HT1080 (cell line): Measurements from ENCODE around the gene GLI3. TPM values are rescaled to one million over a fixed set of nuclear protein-coding genes. Genes with fewer than 3 reads are reported as not detected.

Experiments
- DNase-seq: peaks from one replicate; pipeline ENCODE4 v3.0.0-alpha.2; 2015; ENCODE audit warnings: low read depth
- small RNA-seq: library from RNA; depleted of rRNA; stranded (forward); fragments of <200 nt; gene quantifications from one replicate; pipeline ENCODE3, GENCODE V24; 2014
- total RNA-seq: library from RNA; depleted of rRNA; stranded (reverse); fragments of >200 nt; shearing (Covaris generic); gene quantifications from 2 replicates; pipeline ENCODE4 v1.2.3, GENCODE V29; 2014

The GLI3 gene
- total RNA-seq, 1 experiment from 2014 or later = 5.9 TPM

GRCh38 chr7:41938371-41938770, 298.6 kb downstream of the GLI3 start:
- no peak for DNase-seq

GRCh38 chr7:41933427-41933826, 303.6 kb downstream of the GLI3 start:
- no peak for DNase-seq

DNA sequence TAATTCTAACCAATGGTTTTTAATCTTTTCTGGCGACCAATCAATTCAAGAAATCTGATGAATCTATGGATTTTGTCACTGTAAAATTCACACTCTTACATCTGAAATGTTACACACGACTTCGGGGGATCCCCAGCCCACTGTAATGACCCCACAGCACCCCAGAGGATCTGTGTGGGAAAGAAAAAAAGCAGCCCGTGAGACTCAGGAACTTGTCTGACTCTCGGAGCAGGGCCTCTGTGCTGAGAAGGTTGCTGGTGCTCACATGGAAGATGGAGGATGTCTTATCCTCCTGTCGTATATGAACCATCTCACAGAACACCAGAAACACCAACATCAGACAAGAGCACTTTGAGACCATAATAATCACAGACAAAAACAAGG, 305.8 kb downstream of the GLI3 start:
- DNase-seq = no peak

DNA sequence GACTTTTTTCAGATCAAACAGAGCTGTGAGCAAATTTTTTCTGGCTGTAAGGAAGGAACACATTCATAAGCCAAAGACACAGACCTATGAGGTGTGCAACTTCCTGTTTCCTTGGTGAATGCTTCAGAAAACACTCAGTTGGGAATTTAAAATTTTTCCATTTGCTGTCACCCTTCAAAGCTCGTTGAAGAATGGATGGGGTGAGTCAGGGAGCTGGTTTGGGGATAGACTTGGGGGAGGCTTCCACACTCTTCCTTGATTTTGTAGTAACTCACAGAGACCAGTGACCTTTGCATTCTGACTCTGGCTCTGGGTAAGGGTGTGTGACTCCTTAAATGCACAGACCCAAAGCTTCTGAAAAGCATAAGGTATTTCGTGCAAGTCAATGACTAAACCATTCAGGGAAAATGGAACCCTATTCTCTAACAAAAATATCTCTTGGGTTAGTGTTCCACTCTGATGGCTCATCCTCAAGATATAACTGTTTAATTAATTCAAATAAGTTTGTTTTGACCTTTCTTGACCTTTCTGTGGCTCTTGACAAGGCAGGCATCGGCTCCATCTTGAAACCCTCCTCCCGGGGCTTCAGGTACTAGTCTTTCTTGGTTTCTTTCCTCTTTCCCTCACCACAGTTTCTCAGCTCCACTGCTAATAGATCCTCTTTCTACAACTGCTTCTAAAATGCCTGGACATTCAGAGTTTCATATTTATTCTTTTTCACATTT, 306.3 kb downstream of the GLI3 start:
- peak; percentile 81 for DNase-seq

DNA sequence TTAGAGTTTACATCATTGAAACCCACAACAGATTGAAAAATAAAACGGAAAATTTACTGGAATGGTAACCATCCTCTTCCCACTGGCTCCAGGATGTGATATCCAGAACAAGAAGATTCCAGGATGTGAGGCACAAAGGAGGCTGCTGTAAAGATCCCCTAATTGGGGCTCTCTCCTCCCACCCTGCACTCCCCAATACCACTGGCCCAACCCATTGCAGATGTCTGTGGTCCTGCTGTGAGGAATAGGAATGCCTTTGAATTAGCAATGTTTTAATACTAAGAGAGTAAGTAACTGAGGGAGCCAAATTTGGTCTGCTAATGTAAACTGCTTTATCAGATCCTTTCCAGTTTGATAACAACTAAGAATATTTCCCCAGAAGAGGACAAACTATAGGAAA, 308.2 kb downstream of the GLI3 start:
- DNase-seq = no peak

- DNase-seq = no peak
These were observed 308.8 kb downstream of the GLI3 start for GRCh38 chr7:41928166-41928565.

DNA sequence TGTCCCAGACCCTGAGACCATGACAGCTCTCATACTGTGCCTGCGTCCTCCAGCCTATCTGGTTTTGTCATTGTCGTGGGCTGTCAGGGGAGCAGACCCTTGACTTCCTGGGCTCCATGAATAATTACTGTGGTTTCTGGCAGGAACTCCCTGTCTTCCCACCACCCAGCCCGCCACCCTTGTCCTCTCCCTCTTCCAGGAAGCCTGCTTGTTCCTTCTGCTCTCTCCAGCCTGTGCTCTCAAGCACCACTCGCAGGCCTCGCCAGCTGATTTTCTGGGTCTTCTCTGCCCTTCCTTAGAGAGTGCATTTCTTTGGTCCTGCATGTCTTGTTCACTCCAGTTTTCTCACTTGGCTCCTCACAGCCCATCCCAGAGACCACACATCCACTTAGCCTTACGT, 309.6 kb downstream of the GLI3 start:
- DNase-seq = no peak

DNA sequence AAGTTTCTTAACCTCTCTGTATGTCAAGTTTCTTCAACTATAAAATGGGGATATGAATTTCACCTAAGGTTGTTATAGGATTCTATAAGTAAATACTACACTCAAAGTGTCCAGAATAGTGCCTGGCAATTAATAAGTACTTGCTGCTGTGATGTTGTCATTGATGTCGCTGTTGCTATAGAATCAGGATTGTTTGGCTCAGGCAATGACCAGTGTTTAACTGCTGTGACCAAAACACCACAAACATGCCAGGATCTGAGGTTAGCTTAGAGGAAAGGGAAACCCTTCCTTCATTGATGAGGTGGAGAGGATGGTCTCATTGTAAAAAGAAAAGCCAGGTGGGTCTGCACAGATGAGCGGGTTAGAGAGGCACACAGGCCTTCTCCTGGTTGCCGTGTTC, 311.1 kb downstream of the GLI3 start:
- no peak for DNase-seq

DNA sequence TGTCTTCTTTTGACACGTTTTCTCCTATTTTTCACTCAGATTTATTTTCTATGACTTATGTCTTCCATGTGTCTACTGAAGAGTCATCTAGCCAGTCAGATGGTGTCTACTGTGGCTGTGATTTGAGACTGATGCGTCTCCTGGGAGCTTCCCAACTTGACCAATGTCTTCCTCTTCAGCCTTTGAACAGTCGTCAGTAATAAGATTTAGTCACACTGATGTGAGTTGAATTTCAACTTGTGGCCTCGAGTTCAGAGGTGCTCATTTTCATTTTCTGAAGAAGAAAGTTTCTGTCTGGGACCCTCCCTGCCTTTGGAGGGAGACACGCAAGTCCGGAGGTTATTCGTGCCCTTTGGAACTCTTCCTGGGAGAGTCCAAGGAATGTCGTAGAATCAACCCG, 312.2 kb downstream of the GLI3 start:
- DNase-seq = no peak

DNA sequence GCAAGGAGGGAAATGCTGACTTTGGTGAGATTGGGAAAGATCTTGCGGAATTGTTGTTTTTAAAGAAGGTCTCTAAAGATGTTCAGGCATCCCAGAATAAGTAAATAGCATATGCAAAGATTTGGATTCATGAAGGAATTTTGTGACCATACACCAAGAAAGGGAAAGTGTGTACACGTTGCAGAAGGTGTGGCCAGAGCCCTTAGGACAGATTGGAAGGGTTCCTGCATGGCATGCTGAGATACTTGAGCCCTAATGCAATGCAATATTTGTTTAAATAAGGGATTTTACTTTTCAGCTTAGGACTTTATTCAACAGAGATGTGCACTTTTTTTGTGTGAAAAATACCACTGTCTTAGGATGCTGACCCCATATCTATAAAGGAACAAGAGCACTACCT, 314.6 kb downstream of the GLI3 start:
- DNase-seq = no peak

DNA sequence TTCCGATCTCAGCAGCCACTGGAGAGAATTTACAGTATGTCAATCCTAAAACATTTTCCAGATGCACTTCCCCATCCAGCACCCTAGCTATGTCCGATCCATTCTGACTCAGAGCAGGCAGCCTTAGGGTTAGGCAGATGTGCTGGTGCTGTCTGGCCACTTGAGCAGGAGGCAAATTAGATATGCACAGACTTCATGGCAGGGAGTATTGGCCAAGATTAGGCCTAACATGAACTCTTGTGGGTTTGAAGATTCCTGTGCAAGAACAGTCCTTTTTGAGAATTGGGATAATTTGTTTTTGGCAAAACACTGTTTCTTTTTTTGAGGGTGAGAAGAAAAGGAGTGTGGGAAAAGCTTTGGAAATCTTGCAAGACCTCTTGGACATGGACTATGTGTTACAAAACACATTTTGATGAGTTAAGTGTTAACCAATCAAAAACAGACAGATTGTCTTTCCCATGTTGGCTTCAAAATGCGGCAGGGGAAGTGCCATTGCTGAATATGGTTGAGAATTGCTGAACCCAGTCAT, 315.5 kb downstream of the GLI3 start:
- DNase-seq = no peak

DNA sequence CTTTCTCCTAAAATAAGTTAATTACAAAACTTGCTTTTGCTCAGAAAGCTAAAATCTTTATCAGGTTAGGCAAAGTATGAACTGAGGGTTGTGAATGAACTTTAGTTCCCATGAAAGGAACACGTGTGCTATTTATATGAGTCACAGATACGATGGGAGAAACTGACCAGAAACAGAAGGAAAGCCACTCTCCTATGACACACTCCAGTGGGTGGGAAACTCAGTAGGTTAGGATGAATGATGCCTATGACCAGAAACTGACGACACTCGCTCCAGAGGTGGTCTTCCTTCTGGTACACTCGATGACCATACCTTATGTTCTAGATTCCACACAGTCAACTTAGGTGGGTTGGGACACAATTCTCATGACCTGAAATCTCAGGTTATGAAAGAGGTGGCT, 318.4 kb downstream of the GLI3 start:
- peak; percentile 81 for DNase-seq

DNA sequence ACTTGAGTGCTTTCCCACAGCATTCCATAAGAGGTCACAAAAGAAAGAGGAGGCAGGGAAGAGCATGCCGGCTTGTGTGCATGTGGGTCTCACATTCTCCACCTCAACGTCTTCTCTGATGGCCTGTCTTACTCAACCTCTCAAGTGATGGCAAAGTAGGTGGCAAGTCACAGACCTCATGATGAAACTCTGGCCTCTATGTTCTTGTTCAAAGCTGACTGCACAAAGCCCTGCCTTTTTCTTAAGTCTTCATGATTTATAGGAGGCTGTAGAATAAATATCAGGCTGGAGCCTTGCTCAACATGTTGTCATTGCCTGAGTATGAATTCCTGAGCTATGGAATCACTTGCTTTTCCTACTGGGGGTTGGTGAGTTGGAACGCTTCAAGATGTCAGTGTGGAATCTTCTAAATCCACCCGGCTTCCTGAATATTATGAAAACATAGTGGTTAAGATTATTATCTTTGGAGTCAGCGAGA, 320.5 kb downstream of the GLI3 start:
- DNase-seq = peak; percentile 98

DNA sequence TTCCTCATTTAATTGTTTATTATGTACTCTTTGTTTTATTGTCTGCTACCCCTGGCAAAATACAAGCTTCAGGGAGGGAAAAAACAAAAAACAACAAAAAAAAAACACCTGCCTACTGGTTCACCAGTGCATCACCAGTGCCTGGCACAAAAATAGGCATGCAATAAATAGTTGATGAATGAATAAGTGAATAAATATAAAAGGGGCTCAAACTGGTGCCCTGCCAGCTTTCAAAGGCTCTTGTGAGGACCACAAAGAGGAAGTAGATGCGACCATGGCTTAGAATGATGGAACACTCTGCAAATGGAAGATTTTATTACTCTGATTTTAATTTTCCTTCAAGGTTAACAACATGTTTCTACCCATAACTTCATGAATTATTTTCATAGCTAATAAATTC, 321.1 kb downstream of the GLI3 start:
- peak; percentile 58 for DNase-seq

DNA sequence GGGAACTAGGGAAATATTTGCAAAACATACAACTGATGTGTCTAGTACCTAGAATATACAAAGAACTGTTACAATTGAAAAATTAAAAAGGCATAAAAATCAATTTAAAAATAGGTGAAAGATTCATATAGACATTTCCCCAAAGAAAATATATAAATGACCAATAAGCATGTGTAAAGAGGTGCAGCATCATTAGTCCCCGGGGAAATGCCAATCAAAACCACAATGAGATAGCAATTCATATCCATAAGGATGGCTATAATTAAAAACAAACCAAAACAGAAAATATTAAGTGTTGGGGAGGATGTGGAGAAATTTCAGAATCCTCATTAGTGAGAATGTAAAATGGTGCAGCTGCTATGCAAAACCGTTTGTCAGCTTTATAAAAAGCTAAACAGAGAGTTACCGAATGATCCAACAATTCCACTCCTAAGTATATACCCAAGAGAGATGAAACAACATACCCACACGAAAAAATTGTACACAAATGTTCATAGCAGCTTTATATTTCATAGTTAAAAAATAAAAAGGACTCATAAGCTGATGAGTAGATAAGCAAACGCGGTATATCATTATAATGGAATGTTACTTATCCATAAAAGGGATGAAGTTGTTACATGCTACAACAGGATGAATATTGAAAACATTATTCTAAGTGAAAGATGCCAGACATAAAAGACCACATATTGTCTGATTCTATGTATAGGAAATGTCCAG, 324.0 kb downstream of the GLI3 start:
- no peak for DNase-seq

GRCh38 chr7:41912426-41912825, 324.6 kb downstream of the GLI3 start:
- no peak for DNase-seq

DNA sequence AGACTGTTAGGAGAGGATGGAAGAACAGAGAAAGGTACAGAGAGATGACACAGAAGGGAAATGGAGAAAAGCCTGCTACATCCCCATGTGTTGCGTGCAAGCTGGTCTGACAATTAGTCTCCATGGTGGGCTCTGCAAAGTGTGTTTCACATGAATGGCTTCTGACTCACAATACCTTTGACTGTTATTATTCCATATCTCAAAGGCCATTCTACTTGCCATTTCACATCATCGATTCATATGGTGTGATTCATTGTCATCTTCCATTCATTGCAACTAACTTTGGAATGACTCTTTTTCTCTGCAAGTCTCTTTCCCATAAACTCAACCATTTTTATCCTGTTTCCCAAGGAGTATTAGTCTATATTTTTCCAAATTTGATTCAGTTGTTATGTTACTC, 325.2 kb downstream of the GLI3 start:
- peak; percentile 51 for DNase-seq

Small RNA genes lying within 50 kb of the gene (small RNA-seq; reads per million reads assigned to genes)
- gene HMGN2P30 = not detected
